ENCODE results near the gene PTPN3. TPM values are rescaled to one million over a fixed set of nuclear protein-coding genes. Genes with fewer than 3 reads are reported as not detected.

The PTPN3 gene
- total RNA-seq, 2 experiments from 2014 or later, result 0.58 to 1.3 TPM

DNA sequence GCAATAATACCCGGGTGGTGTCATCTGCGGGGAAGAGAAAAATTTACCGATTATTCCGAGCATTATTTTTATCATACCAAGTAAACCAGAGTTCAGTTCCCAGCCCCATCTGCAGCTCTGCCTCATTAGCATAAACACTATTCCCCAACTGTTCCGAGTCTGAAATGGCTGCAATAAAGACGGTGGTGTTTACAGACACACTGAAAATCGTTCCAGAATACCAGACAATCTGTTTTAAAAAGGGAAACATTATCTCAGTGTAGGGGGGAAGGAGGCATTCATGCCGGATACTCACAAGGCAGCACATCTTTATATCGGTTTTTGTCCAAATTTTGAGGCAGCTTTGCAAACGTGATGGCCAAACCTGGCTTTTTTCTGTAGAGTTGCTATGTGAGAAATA is 106.9 kb downstream of the PTPN3 start:
- TF ChIP-seq, protein P1, sequence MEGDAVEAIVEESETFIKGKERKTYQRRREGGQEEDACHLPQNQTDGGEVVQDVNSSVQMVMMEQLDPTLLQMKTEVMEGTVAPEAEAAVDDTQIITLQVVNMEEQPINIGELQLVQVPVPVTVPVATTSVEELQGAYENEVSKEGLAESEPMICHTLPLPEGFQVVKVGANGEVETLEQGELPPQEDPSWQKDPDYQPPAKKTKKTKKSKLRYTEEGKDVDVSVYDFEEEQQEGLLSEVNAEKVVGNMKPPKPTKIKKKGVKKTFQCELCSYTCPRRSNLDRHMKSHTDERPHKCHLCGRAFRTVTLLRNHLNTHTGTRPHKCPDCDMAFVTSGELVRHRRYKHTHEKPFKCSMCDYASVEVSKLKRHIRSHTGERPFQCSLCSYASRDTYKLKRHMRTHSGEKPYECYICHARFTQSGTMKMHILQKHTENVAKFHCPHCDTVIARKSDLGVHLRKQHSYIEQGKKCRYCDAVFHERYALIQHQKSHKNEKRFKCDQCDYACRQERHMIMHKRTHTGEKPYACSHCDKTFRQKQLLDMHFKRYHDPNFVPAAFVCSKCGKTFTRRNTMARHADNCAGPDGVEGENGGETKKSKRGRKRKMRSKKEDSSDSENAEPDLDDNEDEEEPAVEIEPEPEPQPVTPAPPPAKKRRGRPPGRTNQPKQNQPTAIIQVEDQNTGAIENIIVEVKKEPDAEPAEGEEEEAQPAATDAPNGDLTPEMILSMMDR (IDR thresholded peaks at IDR 0.05), result no peak
- no peaks in the 10 kb centered on the region for H3K9me3 Mint-ChIP-seq
- ChIA-PET CTCF (no interaction called here), POLR2A (interaction anchor here (0.6 kb wide), 1 partner anchor 217 kb away, joined by 3 read pairs; no protein-coding TSS in a partner anchor)
- no peak overlapping the region for H3K4me3 Mint-ChIP-seq
- no peaks in the 10 kb centered on the region for H3K36me3 Mint-ChIP-seq (ENCODE audit: low read depth)
- H3K4me1 Mint-ChIP-seq (ENCODE audit: low read depth), result no peaks in the 10 kb centered on the region
- H3K27me3 Mint-ChIP-seq, result peaks cover 11% of the 10 kb centered on the region
- ATAC-seq (no peak), DNase-seq (no peak)
- no peak overlapping the region for H3K27ac Mint-ChIP-seq
- intact Hi-C loops (cut with micrococcal nuclease), result no loop called here

DNA sequence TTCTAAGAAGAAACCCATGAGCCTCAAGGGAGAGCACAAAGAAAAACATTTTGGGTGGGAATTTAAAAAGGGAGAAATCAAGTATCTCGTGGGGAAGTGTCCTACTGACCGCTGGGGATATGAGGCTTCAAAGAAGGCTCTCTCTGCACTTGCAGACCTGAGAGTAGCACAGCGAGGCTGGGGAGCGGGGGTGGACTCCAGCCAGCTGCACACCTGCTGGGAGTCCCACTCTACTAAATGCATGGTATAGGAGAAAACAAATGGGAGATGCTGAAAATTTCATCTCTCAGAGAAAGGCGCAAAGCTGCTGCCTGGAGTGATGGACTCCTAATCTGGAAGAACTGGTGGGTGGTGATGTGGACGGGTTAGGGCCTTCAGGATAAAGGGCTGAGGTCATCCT is 110.3 kb downstream of the PTPN3 start:
- ATAC-seq, result no peak
- Mint-ChIP-seq H3K36me3 (ENCODE audit: low read depth) (no peaks in the 10 kb centered on the region), H3K4me3 (no peak overlapping the region), H3K27me3 (peaks cover 12% of the 10 kb centered on the region), H3K9me3 (no peaks in the 10 kb centered on the region), H3K4me1 (ENCODE audit: low read depth) (no peaks in the 10 kb centered on the region), H3K27ac (no peak overlapping the region)
- POLR2A ChIA-PET, result no interaction called here
- CTCF ChIA-PET, result no interaction called here
- DNase-seq, result no peak
- intact Hi-C loops (cut with micrococcal nuclease), result no loop called here
- TF ChIP-seq, protein P1 (IDR thresholded peaks at IDR 0.05), result no peak

DNA sequence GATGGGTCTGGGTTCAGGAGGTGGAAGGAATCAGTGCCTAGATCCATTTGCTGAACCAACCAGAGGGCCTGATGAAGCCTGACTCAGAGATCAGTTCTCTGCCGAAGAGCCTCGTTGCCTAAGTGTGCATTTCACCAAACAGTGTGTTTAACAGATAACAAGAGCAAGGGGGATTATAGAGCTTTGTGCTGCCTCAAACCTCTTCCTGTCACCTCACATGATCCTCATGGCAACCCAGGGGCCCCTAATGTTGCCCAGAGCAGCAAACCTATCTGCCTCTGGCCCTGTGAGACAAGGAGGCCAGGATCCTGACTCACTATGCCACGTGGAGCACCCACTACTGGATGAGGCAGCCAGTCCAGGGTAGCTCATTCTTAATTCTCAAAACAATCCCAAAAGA is 110.9 kb downstream of the PTPN3 start:
- H3K27ac Mint-ChIP-seq, result no peak overlapping the region
- no peaks in the 10 kb centered on the region for H3K4me1 Mint-ChIP-seq (ENCODE audit: low read depth)
- TF ChIP-seq, protein P1 (IDR thresholded peaks at IDR 0.05), result no peak
- no peaks in the 10 kb centered on the region for H3K36me3 Mint-ChIP-seq (ENCODE audit: low read depth)
- ChIA-PET CTCF (no interaction called here), POLR2A (interaction anchor here (1.1 kb wide), 1 partner anchor 21 kb away, joined by 3 read pairs; no protein-coding TSS in a partner anchor)
- DNase-seq (no peak), ATAC-seq (no peak)
- H3K4me3 Mint-ChIP-seq, result no peak overlapping the region
- H3K27me3 Mint-ChIP-seq, result peaks cover 12% of the 10 kb centered on the region
- H3K9me3 Mint-ChIP-seq, result no peaks in the 10 kb centered on the region
- intact Hi-C loops (cut with micrococcal nuclease), result no loop called here

DNA sequence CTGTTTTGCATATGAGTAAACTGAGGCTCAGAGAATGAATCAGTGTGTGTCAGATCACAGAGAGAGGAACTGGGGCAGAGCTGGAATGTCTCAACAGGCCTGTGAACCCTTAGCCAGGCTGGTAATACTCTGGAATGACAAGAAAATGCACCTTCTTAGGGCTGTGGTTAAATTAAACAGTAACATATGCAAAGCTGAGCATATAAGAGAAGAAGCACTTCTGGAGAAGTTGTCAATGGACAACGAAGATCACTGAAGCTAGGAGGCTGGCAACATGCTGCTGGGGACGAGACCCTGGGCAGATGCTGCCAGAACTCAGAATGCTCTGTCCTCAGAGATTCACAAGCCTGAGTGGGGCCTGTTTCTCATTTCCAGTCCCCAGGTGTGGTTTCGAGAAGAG is 112.6 kb downstream of the PTPN3 start:
- Mint-ChIP-seq H3K9me3 (no peaks in the 10 kb centered on the region), H3K27ac (no peak overlapping the region), H3K27me3 (peaks cover 10% of the 10 kb centered on the region), H3K36me3 (ENCODE audit: low read depth) (no peaks in the 10 kb centered on the region), H3K4me1 (ENCODE audit: low read depth) (no peaks in the 10 kb centered on the region), H3K4me3 (no peak overlapping the region)
- ATAC-seq (no peak), DNase-seq (no peak)
- CTCF ChIA-PET, result interaction anchor here (1.2 kb wide), 1 partner anchor 55 kb away, joined by 4 read pairs; no protein-coding TSS in a partner anchor
- intact Hi-C loops (cut with micrococcal nuclease), result no loop called here
- POLR2A ChIA-PET, result no interaction called here
- TF ChIP-seq, protein P1 (IDR thresholded peaks at IDR 0.05), result no peak

DNA sequence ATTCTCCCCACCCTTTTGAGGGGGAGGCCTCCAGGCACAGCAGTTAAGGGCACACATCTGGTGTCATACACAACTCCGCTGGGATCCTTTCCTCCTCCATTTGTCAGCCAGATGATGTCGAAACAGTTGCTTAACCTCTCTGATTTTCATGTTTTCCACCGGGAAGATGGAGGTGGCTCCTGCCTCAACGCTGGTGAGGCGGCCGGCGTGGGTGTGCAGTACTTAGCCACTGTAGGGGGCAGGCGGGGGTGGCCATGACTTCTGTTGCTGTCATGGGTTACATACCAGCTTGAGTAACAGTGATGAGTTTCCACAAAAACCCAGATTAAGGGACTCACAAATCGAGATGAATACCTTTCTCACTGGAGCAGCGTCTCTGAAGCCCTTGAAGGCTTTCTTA is 114.2 kb downstream of the PTPN3 start:
- POLR2A ChIA-PET, result no interaction called here
- Mint-ChIP-seq H3K4me1 (ENCODE audit: low read depth) (no peaks in the 10 kb centered on the region), H3K9me3 (no peaks in the 10 kb centered on the region), H3K27me3 (peaks cover 10% of the 10 kb centered on the region), H3K36me3 (ENCODE audit: low read depth) (no peaks in the 10 kb centered on the region), H3K27ac (no peak overlapping the region), H3K4me3 (no peak overlapping the region)
- no peak for ATAC-seq
- no peak for DNase-seq
- TF ChIP-seq, protein P1 (IDR thresholded peaks at IDR 0.05), result no peak
- CTCF ChIA-PET, result no interaction called here
- intact Hi-C loops (cut with micrococcal nuclease), result no loop called here
